ENCODE results near the gene TMEM218.

DNA sequence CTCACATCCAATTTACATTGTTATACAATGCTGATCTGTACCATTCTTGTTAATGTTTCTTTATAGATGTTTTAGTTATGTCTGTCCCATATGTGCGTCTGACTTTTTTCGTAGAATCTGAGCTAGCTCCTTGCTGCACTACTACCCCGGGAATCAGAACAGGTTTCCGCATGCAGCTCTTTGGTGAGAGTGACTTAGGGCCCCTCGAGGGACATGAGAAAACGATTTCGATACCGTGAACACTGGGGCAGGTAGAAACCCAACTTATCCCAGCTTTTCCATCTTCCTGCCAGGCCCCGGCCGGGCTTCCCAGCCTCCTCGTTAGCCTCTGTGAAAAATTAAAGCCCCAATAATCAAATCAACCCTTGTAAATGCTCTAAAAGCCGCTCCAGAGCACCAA lies 29.8 kb upstream of the TMEM218 start:
- TF ChIP-seq, protein P1, sequence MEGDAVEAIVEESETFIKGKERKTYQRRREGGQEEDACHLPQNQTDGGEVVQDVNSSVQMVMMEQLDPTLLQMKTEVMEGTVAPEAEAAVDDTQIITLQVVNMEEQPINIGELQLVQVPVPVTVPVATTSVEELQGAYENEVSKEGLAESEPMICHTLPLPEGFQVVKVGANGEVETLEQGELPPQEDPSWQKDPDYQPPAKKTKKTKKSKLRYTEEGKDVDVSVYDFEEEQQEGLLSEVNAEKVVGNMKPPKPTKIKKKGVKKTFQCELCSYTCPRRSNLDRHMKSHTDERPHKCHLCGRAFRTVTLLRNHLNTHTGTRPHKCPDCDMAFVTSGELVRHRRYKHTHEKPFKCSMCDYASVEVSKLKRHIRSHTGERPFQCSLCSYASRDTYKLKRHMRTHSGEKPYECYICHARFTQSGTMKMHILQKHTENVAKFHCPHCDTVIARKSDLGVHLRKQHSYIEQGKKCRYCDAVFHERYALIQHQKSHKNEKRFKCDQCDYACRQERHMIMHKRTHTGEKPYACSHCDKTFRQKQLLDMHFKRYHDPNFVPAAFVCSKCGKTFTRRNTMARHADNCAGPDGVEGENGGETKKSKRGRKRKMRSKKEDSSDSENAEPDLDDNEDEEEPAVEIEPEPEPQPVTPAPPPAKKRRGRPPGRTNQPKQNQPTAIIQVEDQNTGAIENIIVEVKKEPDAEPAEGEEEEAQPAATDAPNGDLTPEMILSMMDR (IDR thresholded peaks at IDR 0.05), result no peak
- no peak for TF ChIP-seq POLR2A (IDR thresholded peaks at IDR 0.05)

Measured in thyroid gland (tissue), 4 donors.